Astrocyte (in vitro differentiated cells and primary cell): ENCODE data around the gene HMOX1. TPM values are rescaled to one million over a fixed set of nuclear protein-coding genes. Genes with fewer than 3 reads are reported as not detected.

ENCODE experiments used
- DNase-seq: peaks from one replicate; pipeline ENCODE4 v3.0.0-alpha.2; 2010; ENCODE audit warnings: low read depth
- FAIRE-seq: peaks from 2 replicates; lab custom pipeline; 2011; peaks lifted over from hg19 to GRCh38; lab: Jason Lieb, UNC
- H2AFZ ChIP-seq: 2 replicates; pipeline ENCODE4 v1.6.0; 2012; ENCODE audit warnings: low read depth, low read length, inconsistent platforms
- H3K27ac ChIP-seq: 2 replicates; pipeline ENCODE4 v1.5.1; 2011; ENCODE audit warnings: low read depth, low read length, inconsistent platforms
- H3K27me3 ChIP-seq: 2 replicates; pipeline ENCODE4 v1.6.0; 2011; ENCODE audit warnings: low read length, inconsistent platforms; ENCODE audit not compliant: insufficient read depth
- H3K36me3 ChIP-seq: 2 replicates; pipeline ENCODE4 v1.5.1; 2011; ENCODE audit warnings: low read length, inconsistent platforms; ENCODE audit not compliant: insufficient read depth
- H3K4me1 ChIP-seq: 2 replicates; pipeline ENCODE4 v1.5.1; 2011; ENCODE audit warnings: low read length, inconsistent platforms; ENCODE audit not compliant: insufficient read depth
- H3K4me2 ChIP-seq: 2 replicates; pipeline ENCODE4 v1.6.0; 2012; ENCODE audit warnings: low read length, inconsistent platforms
- H3K4me3 ChIP-seq: 2 replicates; pipeline ENCODE4 v1.5.1; 2011; ENCODE audit warnings: low read depth, mild to moderate bottlenecking, low read length, inconsistent platforms; ENCODE audit not compliant: insufficient read depth
- H3K79me2 ChIP-seq: 2 replicates; pipeline ENCODE4 v1.6.0; 2012; ENCODE audit warnings: mild to moderate bottlenecking, low read length, inconsistent platforms; ENCODE audit not compliant: insufficient read depth
- H3K9ac ChIP-seq: 2 replicates; pipeline ENCODE4 v1.6.0; 2012; ENCODE audit warnings: mild to moderate bottlenecking, low read length, inconsistent platforms
- H3K9me3 ChIP-seq: 2 replicates; pipeline ENCODE4 v1.5.1; 2012; ENCODE audit warnings: low read depth, mild to moderate bottlenecking, low read length, inconsistent platforms; ENCODE audit not compliant: insufficient read depth
- H4K20me1 ChIP-seq: 2 replicates; pipeline ENCODE4 v1.6.0; 2012; ENCODE audit warnings: low read length, inconsistent platforms; ENCODE audit not compliant: insufficient read depth
- H3K27ac Mint-ChIP-seq: one replicate; pipeline ENCODE4 v1.8.0; 2021; ENCODE audit warnings: mild to moderate bottlenecking, mixed read lengths; ENCODE audit not compliant: unreplicated experiment
- H3K27me3 Mint-ChIP-seq: one replicate; pipeline ENCODE4 v1.8.0; 2021; ENCODE audit warnings: low read depth, mixed read lengths; ENCODE audit not compliant: unreplicated experiment
- H3K36me3 Mint-ChIP-seq: one replicate; pipeline ENCODE4 v1.8.0; 2021; ENCODE audit warnings: low read depth, mixed read lengths; ENCODE audit not compliant: unreplicated experiment
- H3K4me1 Mint-ChIP-seq: one replicate; pipeline ENCODE4 v1.8.0; 2021; ENCODE audit warnings: low read depth, mixed read lengths; ENCODE audit not compliant: unreplicated experiment
- H3K4me3 Mint-ChIP-seq: one replicate; pipeline ENCODE4 v1.8.0; 2021; ENCODE audit warnings: mild to moderate bottlenecking, moderate library complexity, mixed read lengths; ENCODE audit not compliant: unreplicated experiment
- H3K9me3 Mint-ChIP-seq: one replicate; pipeline ENCODE4 v1.8.0; 2021; ENCODE audit warnings: mild to moderate bottlenecking, mixed read lengths; ENCODE audit not compliant: unreplicated experiment
- CTCF ChIP-seq: IDR thresholded peaks from 2 replicates; pipeline ENCODE4 v1.5.1; 2011; ENCODE audit warnings: low read depth, mild to moderate bottlenecking, inconsistent platforms, low read length, moderate library complexity; ENCODE audit not compliant: insufficient read depth
- EZH2 ChIP-seq: IDR thresholded peaks from 2 replicates; pipeline ENCODE4 v1.6.1; 2012; ENCODE audit warnings: mild to moderate bottlenecking, low read length, inconsistent platforms; ENCODE audit not compliant: insufficient read depth
- total RNA-seq: library from RNA; stranded (reverse); gene quantifications from 2 replicates; pipeline ENCODE4 v1.2.1, GENCODE V29; 2021

HMOX1 gene
- total RNA-seq, 1 donor from 2014 or later = 17.0 TPM

GRCh38 chr22:35403356-35403755 lies 22.5 kb downstream of the HMOX1 start:
- Histone ChIP-seq H3K4me3 (no peak overlapping the region), H3K79me2 (peaks cover 6% of the 10 kb centered on the region), H3K36me3 (peaks cover 6% of the 10 kb centered on the region), H3K9ac (no peak overlapping the region), H3K9me3 (no peaks in the 10 kb centered on the region), H3K4me2 (no peak overlapping the region), H3K27ac (no peak overlapping the region), H4K20me1 (no peaks in the 10 kb centered on the region), H3K27me3 (no peaks in the 10 kb centered on the region), H3K4me1 (peaks cover 11% of the 10 kb centered on the region), H2AFZ (no peak overlapping the region)
- FAIRE-seq = no peak
- Mint-ChIP-seq H3K27me3 (peaks cover 1% of the 10 kb centered on the region), H3K4me1 (peaks cover 4% of the 10 kb centered on the region), H3K36me3 (peaks cover 4% of the 10 kb centered on the region), H3K9me3 (peaks cover 1% of the 10 kb centered on the region), H3K27ac (no peak overlapping the region), H3K4me3 (no peak overlapping the region)
- TF ChIP-seq CTCF (no peak), EZH2 (no peak)
- DNase-seq = no peak

- H3K9me3 Mint-ChIP-seq = peaks cover 1% of the 10 kb centered on the region
These were observed 23.3 kb downstream of the HMOX1 start for GRCh38 chr22:35404176-35404575.

More at GRCh38 chr22:35404176-35404575, 23.3 kb downstream of the HMOX1 start:
- no peak for DNase-seq
- H3K27me3 ChIP-seq = no peaks in the 10 kb centered on the region
- no peak overlapping the region for H3K4me2 ChIP-seq
- no peak overlapping the region for H3K27ac ChIP-seq
- no peak for FAIRE-seq
- Mint-ChIP-seq H3K36me3 (peaks cover 4% of the 10 kb centered on the region), H3K27ac (no peak overlapping the region), H3K4me1 (peaks cover 4% of the 10 kb centered on the region), H3K27me3 (peaks cover 1% of the 10 kb centered on the region), H3K4me3 (no peak overlapping the region)
- peaks cover 9% of the 10 kb centered on the region for H3K36me3 ChIP-seq
- peaks cover 11% of the 10 kb centered on the region for H3K4me1 ChIP-seq
- no peak overlapping the region for H2AFZ ChIP-seq
- TF ChIP-seq CTCF (no peak), EZH2 (no peak)
- no peak overlapping the region for H3K9ac ChIP-seq
- H3K9me3 ChIP-seq = no peaks in the 10 kb centered on the region
- no peaks in the 10 kb centered on the region for H4K20me1 ChIP-seq
- no peak overlapping the region for H3K4me3 ChIP-seq
- peaks cover 6% of the 10 kb centered on the region for H3K79me2 ChIP-seq
